Measurements from ENCODE around the gene MALL. TPM values are rescaled to one million over a fixed set of nuclear protein-coding genes. Genes with fewer than 3 reads are reported as not detected.

MALL gene
- total and polyA plus RNA-seq, 4 donors: 1.6 to 4.2 (median 2.7) TPM

- WGBS: 68% methylated on average over 8 of the region's 8 CpGs
- peaks cover 0 to 2% (median 0%) of the 10 kb centered on the region in 4 donors for H3K4me1 ChIP-seq (ENCODE audit: control insufficient read depth in 4 of 4, insufficient read depth in 4 of 4, low read length in 3 of 4)
- DNase-seq (ENCODE audit: low spot score): peak; percentile 5
Measured at GRCh38 chr2:110105608-110106467, 9.8 kb downstream of the MALL start.

More at GRCh38 chr2:110105608-110106467, 9.8 kb downstream of the MALL start:
- H3K4me3 ChIP-seq (ENCODE audit: low read depth in 1 of 3, low read length in 3 of 3): no peak overlapping the region
- H3K27ac ChIP-seq (ENCODE audit: low read depth in 1 of 2, low read length in 2 of 2): no peak overlapping the region
- no peak overlapping the region for H3K9ac ChIP-seq (ENCODE audit: low read depth in 1 of 2, low read length in 2 of 2)
- H3K27me3 ChIP-seq (ENCODE audit: control insufficient read depth in 4 of 4, insufficient read depth in 4 of 4, low read length in 3 of 4): no peaks in the 10 kb centered on the region
- peaks cover 0 to 6% (median 1%) of the 10 kb centered on the region in 4 donors for H3K9me3 ChIP-seq (ENCODE audit: control insufficient read depth in 4 of 4, low read length in 3 of 4)
- H3K36me3 ChIP-seq (ENCODE audit: control insufficient read depth in 4 of 4, insufficient read depth in 3 of 4, low read depth in 1 of 4, low read length in 3 of 4): no peaks in the 10 kb centered on the region
- TF ChIP-seq CTCF (IDR thresholded peaks at IDR 0.05; ENCODE audit: low read depth, low read length, missing input control) (no peak), NR2F2 (IDR thresholded peaks at IDR 0.05) (no peak), HNF4G (IDR thresholded peaks at IDR 0.05) (no peak), EGR1 (IDR thresholded peaks at IDR 0.05; ENCODE audit: low read depth in 2 of 2) (no peak), YY1 (IDR thresholded peaks at IDR 0.05) (no peak), MAX (IDR thresholded peaks at IDR 0.05) (no peak), JUND (IDR thresholded peaks at IDR 0.05) (no peak), SP1 (IDR thresholded peaks at IDR 0.05) (no peak), ZBTB33 (IDR thresholded peaks at IDR 0.05) (no peak), FOXA2 (IDR thresholded peaks at IDR 0.05) (no peak), FOXA1 (IDR thresholded peaks at IDR 0.05) (no peak), GABPA (IDR thresholded peaks at IDR 0.05 in 1 of 2, conservative IDR thresholded peaks at IDR 0.05 in 1 of 2) (no peak), RAD21 (IDR thresholded peaks at IDR 0.05) (no peak), HNF4A (conservative IDR thresholded peaks at IDR 0.05) (no peak), TAF1 (conservative IDR thresholded peaks at IDR 0.05) (no peak), RXRA (IDR thresholded peaks at IDR 0.05) (no peak), REST (IDR thresholded peaks at IDR 0.05) (no peak)
- TF ChIP-seq, protein P1, sequence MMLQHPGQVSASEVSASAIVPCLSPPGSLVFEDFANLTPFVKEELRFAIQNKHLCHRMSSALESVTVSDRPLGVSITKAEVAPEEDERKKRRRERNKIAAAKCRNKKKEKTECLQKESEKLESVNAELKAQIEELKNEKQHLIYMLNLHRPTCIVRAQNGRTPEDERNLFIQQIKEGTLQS (IDR thresholded peaks at IDR 0.05): no peak

Measured in liver (tissue), 9 donors.